IPS-15b (cell line): ENCODE data around the gene SLC25A21.
"Not testable (repeated sequence)": the region's sequence is repeated elsewhere in the genome, so short reads cannot be mapped to it uniquely, and the experiment has no call there.

Experiments
- H3K27me3 ChIP-seq: one replicate; pipeline ENCODE4 v1.6.1; 2013; ENCODE audit warnings: low read length; ENCODE audit not compliant: control insufficient read depth, insufficient read depth
- H3K36me3 ChIP-seq: one replicate; pipeline ENCODE4 v1.6.1; 2013; ENCODE audit warnings: low read length; ENCODE audit not compliant: control insufficient read depth, insufficient read depth
- H3K4me1 ChIP-seq: one replicate; pipeline ENCODE4 v1.6.1; 2013; ENCODE audit warnings: mild to moderate bottlenecking, low read length; ENCODE audit not compliant: control insufficient read depth, insufficient read depth
- H3K4me3 ChIP-seq: one replicate; pipeline ENCODE4 v1.5.1; 2013; ENCODE audit warnings: low read depth, low read length
- H3K9ac ChIP-seq: one replicate; pipeline ENCODE4 v1.6.1; 2013; ENCODE audit warnings: low read depth, mild to moderate bottlenecking, low read length
- H3K9me3 ChIP-seq: one replicate; pipeline ENCODE4 v1.6.1; 2013; ENCODE audit warnings: mild to moderate bottlenecking, low read length; ENCODE audit not compliant: control insufficient read depth, insufficient read depth

SLC25A21 gene

DNA sequence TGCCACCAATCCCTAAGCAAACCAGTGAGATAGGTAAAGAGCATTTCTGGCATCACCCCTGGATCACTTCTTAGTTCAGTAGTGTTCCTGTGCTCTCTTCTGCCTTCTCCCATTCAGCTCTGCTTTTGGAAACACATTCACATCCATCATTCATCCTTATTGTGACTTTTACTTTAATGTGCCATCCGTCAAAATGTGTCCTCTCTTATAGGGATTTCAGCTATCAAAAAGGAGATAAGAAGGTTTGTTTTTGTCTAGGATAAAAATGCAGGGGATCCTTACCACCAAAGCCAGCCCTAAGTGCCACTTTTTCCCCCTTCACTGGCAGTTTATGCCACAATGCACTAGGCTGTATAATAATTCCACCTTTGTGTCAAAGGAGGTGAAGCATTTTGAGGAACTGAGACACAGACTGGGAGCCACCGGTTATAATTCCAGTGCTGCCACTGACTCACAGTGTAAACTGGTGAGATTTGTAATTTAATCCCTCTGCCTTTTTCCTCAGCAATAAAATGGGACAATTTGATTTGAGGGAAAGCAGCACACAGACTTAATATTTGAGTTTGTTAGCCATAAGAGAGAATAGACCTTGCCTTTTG is 352.2 kb downstream of the SLC25A21 start:
- H3K9ac ChIP-seq: no peak overlapping the region
- H3K27me3 ChIP-seq: no peaks in the 10 kb centered on the region
- H3K4me1 ChIP-seq: no peaks in the 10 kb centered on the region
- H3K9me3 ChIP-seq: no peaks in the 10 kb centered on the region
- no peaks in the 10 kb centered on the region for H3K36me3 ChIP-seq
- H3K4me3 ChIP-seq: no peak overlapping the region

DNA sequence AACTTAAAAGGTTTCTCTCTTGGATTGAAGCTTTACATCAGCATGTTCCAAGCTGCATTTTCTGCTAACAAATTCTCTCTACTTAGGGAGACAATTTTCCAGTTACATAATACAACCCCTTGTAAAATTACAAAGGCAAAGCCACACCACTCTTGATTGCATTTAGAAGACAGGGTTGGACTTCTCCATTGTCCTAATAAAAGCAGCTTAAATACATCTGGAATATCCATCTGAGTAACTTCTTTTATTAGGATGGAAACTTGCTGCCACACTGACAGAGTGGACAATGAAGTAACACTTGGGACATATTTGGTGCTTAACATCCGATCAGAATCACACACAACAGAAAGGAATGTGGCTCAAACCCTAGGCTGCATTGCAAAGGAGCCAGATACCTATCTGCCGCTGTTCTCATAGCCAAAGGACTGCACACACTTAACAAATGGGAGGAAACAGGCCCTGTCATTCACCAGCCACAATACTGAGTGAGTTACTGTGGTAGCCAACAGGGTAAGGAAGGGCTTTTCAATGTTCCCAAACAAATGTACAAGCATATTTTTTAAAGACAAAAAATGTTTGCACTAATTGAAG is 353.5 kb downstream of the SLC25A21 start:
- Histone ChIP-seq H3K4me1 (no peaks in the 10 kb centered on the region), H3K4me3 (no peak overlapping the region), H3K9ac (no peak overlapping the region), H3K27me3 (no peaks in the 10 kb centered on the region), H3K9me3 (no peaks in the 10 kb centered on the region), H3K36me3 (no peaks in the 10 kb centered on the region)

DNA sequence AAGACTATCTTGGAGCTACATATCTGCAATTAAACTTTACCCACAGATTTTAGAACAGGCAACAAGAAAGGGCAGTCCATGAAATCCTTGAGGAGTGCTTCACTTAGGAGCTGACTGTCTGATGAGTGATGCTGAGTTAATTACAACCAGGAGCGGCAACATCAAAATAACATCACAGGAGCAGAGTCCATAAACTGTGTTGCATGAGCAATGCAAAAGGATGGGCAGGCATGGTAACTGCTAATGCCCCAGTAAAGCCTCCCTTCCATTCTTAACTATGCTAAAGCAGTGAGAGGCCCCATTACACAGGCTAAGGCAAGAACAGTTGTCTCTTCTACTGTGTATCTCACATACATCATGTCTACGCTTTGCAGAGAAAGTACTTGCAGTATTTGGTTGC is 354.2 kb downstream of the SLC25A21 start:
- H3K36me3 ChIP-seq: no peaks in the 10 kb centered on the region
- H3K27me3 ChIP-seq: no peaks in the 10 kb centered on the region
- H3K4me3 ChIP-seq: no peak overlapping the region
- no peaks in the 10 kb centered on the region for H3K4me1 ChIP-seq
- H3K9ac ChIP-seq: no peak overlapping the region
- H3K9me3 ChIP-seq: no peaks in the 10 kb centered on the region

DNA sequence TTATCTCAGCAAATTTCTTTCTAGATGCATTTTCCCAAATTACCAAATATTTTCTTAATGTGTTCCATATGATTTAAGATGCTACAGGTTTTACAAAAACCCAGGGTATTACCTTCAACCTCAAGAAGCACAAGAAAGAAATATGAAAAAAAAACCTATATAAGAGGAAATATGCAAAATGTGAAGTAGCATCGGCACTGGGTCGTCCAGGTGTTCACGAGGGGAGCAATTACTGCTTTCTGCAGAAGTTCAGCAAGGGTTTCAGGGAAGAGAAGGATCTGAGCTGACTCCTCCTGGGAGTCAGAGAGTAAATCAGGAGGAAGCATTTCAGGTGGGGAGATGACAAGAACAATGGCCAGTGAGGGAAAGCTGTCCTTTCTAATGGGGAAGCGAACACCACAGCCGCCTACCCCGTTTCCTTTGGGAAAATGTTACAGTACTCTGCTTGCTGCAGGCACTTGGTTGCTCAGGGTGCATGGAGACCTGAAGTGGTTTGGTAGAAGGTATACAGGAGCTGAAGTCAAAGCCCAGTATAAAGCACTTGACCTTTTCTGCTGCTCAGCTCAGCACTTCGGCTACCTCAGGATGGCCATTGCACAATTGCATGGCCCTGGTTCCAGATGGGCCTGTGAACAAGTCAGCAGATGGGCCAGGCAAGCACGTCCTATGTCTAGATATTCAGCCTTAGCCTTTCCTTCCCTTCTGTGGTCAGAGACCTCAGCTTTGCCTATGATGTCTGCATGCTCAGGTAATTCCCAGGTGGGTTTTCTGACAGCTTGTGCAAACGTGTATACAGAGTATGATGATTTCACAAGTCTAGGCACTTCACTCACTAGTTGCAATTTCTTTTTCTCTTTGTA is 355.1 kb downstream of the SLC25A21 start:
- H3K4me3 ChIP-seq: no peak overlapping the region
- no peaks in the 10 kb centered on the region for H3K36me3 ChIP-seq
- H3K27me3 ChIP-seq: no peaks in the 10 kb centered on the region
- H3K9me3 ChIP-seq: no peaks in the 10 kb centered on the region
- H3K4me1 ChIP-seq: no peaks in the 10 kb centered on the region
- no peak overlapping the region for H3K9ac ChIP-seq

DNA sequence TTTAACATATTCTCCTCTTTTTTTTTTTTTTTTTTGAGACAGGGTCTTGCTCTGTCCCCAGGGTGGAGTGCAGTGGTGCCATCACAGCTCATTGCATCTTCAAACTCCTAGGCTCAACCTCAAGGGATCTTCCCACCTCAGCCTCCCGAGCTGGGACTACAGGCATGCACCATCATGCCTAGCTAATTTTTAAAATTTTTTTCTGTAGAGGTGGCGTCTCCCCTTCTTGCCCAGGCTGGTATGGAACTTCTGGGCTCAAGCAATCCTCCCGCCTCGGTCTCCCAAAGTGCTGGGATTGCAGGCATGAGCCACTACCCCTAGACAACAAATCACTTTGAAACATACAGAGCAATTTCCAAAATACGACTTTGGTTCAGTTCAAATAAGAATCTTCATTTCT is 355.9 kb downstream of the SLC25A21 start:
- H3K27me3 ChIP-seq: no peaks in the 10 kb centered on the region
- no peaks in the 10 kb centered on the region for H3K4me1 ChIP-seq
- H3K9me3 ChIP-seq: no peaks in the 10 kb centered on the region
- H3K36me3 ChIP-seq: no peaks in the 10 kb centered on the region
- H3K4me3 ChIP-seq: no peak overlapping the region
- no peak overlapping the region for H3K9ac ChIP-seq

DNA sequence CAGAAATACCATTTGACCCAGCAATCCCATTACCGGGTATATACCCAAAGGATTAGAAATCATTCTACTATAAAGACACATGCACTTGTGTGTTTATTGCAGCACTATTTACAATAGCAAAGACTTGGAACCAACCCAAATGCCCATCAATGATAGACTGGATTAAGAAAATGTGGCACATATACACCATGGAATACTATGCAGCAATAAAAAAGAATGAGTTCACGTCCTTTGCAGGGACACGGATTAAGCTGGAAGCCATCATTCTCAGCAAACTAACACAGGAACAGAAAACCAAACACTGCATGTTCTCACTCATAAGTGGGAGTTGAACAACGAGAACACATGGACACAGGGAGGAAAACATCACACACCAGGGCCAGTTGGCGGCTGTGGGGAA is 357.6 kb downstream of the SLC25A21 start:
- not testable (repeated sequence) for H3K4me1 ChIP-seq, H3K9ac ChIP-seq, H3K4me3 ChIP-seq, H3K9me3 ChIP-seq, H3K27me3 ChIP-seq, H3K36me3 ChIP-seq

DNA sequence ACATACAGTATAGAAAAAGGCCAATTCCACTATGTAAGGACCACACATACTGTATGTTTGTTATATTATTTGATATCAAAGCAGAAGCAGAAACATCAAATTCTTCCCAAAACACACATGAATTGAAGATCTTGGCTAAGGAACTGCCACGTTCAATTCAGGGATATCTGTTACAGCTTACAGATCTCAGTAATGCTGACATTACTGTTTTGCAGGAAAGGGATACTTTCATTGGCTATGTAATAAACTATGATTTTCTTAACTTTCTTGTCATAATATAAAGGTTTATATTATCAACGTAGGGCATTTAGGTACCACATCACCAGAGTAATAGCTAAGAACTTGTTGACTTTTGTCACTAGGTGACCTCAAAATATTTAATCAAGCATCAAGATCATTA is 362.2 kb downstream of the SLC25A21 start:
- H3K4me3 ChIP-seq: no peak overlapping the region
- H3K36me3 ChIP-seq: no peaks in the 10 kb centered on the region
- no peaks in the 10 kb centered on the region for H3K4me1 ChIP-seq

DNA sequence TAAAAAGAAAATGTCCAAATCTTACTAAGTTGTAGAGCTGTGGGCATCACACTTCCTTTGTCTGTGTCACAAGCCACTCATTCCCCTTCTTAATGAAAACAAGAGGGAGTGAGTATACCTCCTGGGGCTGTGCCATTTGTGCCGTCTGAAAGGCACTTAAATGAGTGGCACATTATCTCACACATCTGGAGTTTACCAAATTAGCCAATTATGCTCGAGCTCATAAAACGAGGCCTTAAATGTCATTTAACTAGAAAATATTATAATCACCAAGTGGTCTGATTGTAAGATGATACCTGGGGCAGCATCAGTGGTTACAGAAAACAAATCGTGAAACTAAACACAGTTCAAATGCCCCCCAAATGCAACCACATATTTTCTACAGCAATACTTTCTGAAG is 364.7 kb downstream of the SLC25A21 start:
- no peaks in the 10 kb centered on the region for H3K9me3 ChIP-seq
- no peaks in the 10 kb centered on the region for H3K4me1 ChIP-seq
- H3K27me3 ChIP-seq: no peaks in the 10 kb centered on the region
- no peak overlapping the region for H3K9ac ChIP-seq
- H3K4me3 ChIP-seq: no peak overlapping the region
- no peaks in the 10 kb centered on the region for H3K36me3 ChIP-seq

More for the DNA sequence above, 362.2 kb downstream of the SLC25A21 start:
- Histone ChIP-seq H3K9ac (no peak overlapping the region), H3K27me3 (no peaks in the 10 kb centered on the region), H3K9me3 (no peaks in the 10 kb centered on the region)

DNA sequence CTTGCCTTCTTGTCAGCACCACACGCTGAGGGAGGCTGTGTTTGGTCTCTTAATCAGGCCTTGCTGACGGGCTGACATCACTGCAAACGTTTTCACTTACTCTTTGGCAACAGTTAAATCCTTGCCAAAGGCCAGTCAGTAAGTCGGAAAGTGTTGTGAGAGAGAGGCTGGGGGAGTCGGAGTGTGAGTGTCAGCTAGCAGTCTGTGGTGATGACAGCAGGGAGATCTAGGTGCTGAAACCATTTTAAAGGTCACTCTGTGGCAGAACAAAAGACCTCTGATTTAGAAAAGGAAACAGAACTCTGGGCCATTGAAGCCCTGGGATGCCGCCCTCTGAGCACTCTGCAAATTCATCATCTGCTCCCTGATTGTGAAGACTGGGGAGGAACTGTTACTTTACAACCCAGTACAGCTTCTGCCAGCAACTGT is 367.3 kb downstream of the SLC25A21 start:
- Histone ChIP-seq H3K9ac (no peak overlapping the region), H3K4me3 (no peak overlapping the region), H3K4me1 (no peaks in the 10 kb centered on the region), H3K9me3 (no peaks in the 10 kb centered on the region), H3K27me3 (no peaks in the 10 kb centered on the region), H3K36me3 (no peaks in the 10 kb centered on the region)

DNA sequence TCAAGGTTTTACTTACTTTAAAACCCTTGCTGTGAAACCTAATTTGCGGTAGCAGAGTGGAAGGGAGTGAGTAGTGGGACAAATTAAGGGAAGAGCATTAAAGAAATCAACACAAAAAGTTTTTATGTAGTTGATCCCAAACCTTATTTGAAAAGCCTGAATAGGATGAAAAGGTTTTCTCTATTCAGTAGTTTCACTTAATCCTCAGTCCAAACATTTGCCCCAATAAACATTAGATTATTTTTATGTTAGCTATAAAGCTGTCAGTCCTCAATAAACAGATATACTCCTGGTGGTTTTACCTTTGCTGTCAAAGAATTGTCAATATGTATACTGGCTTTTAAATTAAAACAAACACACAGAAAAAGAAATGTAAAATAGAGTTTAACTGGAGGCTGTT is 374.8 kb downstream of the SLC25A21 start:
- no peak overlapping the region for H3K4me3 ChIP-seq
- H3K9me3 ChIP-seq: no peaks in the 10 kb centered on the region
- H3K4me1 ChIP-seq: no peaks in the 10 kb centered on the region
- no peak overlapping the region for H3K9ac ChIP-seq
- H3K36me3 ChIP-seq: no peaks in the 10 kb centered on the region
- H3K27me3 ChIP-seq: no peaks in the 10 kb centered on the region

DNA sequence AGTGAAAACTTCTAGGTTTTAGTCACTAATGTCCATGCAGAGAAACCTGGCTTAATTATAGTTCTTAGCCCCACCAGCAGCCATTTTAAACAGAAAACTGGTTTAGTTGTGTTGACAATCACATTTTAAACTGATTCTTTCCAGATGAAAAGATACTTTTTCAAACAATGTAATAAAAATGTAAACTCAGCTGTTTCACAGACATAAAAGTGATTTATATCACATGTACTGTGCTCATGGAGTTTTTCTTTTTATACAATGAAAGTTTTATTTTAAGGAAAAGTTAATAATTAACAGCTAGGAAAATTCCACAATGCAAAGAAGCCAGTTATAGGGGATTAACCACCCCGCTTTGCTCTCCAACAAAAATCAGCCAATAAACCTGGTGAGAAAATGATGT is 381.0 kb downstream of the SLC25A21 start:
- no peaks in the 10 kb centered on the region for H3K36me3 ChIP-seq
- H3K4me3 ChIP-seq: no peak overlapping the region
- no peaks in the 10 kb centered on the region for H3K9me3 ChIP-seq
- H3K9ac ChIP-seq: no peak overlapping the region
- H3K27me3 ChIP-seq: no peaks in the 10 kb centered on the region
- no peaks in the 10 kb centered on the region for H3K4me1 ChIP-seq

DNA sequence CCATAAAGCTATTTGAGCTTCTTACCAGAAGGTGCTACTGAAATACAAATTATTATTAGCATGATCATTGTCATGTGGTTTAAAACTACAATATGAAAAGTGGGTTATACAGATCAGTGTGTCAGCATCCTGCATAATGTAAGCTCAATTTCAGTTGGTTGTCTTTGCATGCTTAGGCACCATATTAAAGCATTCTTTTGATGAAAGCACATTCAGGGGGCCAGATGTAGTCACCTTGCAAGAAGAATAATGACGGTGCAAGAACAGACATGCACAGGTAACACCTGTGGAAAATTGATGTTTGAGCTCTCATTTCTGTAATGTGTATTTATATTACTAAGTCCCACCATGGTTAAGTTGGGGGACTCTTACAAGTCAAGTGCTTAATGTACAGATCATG is 386.9 kb downstream of the SLC25A21 start:
- Histone ChIP-seq H3K4me1 (no peaks in the 10 kb centered on the region), H3K4me3 (no peak overlapping the region), H3K9me3 (no peaks in the 10 kb centered on the region), H3K27me3 (no peaks in the 10 kb centered on the region), H3K9ac (no peak overlapping the region), H3K36me3 (no peaks in the 10 kb centered on the region)
